GM19452 (cell line): ENCODE results near the gene TAS2R60.

Experiments used
- ATAC-seq: cut with Tn5 transposase; IDR thresholded peaks from one replicate; pipeline ENCODE4 v1.9.1; 2021; ENCODE audit not compliant: unreplicated experiment

The TAS2R60 gene

DNA sequence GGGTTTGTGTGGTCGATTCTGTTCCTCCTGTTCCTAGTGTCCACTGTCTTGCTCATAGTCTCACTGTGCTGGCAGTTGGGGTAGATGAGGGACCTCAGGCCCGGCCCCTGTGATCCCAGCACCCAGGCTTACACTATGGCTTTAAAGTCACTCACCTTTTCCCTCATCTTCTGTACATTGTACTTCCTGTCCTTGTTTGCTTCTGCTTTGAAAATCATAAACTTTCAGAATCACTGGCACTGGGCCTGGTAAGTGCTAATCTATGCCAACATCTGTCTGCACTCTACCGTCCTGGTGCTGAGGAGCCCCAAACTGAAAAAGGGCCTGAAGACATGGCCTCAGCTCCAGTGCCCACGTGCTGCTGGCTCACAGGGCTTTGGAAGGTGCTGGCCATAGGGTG, 5.7 kb upstream of the TAS2R60 start:
- peak; percentile 40 for ATAC-seq

DNA sequence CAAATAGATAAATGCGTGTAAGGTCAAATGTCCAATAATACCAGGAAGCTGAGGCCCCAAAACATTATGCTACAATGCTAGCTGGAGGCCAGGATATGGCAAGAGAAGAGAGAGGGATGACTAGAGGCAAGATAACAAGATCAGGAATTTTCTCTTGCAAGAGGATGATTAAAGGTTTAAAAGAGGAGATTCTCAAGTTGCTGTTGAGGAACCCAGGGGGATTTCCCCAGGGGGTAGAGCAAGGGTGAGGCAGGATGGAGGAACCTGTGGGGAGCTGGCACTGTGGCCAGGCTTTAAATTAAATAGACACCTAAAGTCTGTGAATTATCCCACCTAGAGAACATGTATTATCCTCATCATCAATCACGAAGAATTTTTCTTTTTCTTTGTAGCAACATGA, 3.4 kb upstream of the TAS2R60 start:
- ATAC-seq: no peak

DNA sequence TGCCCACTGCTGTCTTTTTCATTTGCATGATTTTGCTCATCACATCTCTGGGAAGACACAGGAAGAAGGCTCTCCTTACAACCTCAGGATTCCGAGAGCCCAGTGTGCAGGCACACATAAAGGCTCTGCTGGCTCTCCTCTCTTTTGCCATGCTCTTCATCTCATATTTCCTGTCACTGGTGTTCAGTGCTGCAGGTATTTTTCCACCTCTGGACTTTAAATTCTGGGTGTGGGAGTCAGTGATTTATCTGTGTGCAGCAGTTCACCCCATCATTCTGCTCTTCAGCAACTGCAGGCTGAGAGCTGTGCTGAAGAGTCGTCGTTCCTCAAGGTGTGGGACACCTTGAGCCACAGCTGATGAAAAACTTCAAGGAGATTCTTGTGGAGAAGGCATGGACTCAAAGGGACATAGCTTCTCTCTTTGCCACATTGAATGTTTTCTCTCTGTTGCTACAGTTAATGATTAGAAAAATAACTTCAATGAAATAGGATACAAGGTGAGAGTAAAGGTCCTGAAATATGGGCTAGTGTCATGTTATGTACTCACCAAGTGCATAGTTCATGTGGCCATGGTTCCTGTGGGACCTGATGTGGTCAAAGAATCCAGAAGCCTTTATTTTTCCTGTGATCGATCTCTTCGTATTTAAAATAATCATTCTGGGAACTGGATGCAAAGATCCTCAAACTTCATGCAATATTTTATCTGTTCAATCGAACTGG, 970 bp downstream of the TAS2R60 start:
- ATAC-seq: no peak

- ATAC-seq: no peak
These were observed 1.5 kb downstream of the TAS2R60 start for GRCh38 chr7:143444785-143445184.

- no peak for ATAC-seq
These were observed 4.2 kb downstream of the TAS2R60 start for GRCh38 chr7:143447466-143447865.

DNA sequence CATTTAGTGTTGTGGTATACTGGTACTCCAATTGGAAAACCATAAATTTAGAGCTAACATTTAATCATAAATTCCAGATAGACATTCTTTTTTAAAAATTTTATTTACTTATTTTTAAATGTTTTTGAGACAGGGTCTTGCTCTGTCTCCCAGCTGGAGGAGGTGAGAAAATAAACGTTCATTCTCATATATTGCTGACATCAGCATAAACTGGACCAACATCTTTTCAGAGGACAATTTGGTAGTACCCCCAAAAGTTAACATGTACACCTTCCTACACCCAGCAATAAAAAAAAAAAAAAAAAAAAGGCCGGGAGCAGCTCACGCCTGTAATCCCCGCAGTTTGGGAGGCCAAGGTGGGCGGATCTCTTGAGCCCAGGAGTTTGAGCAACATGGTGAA, 5.2 kb downstream of the TAS2R60 start:
- ATAC-seq: no peak

DNA sequence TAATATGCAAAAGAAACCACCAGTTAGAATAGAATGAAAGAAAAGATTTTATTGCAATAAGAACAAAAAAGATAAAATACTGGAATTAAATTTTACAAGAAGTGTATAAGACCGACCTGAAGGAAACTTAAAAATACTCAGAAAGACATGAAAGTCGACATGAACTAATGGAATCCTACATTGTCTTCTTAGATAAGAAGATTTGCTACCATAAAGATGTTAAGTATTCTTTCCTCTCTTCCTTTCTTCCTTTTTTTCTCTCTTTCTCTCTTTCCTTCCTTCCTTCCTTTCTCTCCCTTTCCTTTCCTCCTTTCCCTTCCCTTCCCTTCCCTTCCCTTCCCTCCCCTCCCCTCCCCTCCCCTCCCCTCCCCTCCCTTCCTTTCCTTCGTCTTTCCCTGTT, 6.5 kb downstream of the TAS2R60 start:
- no peak for ATAC-seq

DNA sequence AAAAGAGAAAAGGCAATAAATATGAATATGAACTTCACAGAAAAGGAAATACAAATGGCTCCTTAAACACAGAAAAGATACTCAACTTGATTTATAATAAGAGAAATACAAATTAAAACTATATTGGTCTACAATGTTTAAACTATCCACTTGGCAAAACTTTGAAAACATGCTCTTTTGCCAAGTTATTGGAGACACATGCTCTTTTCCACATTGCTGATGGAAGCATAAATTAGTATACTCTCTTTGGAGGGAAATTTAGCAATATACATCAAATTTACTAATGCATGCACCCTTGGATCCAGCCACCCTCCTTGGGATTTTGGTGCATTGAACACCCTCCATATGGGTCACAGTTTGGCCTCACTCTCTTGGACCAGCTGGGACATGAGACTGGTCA, 7.9 kb downstream of the TAS2R60 start:
- no peak for ATAC-seq

GRCh38 chr7:143451746-143452145, 8.5 kb downstream of the TAS2R60 start:
- no peak for ATAC-seq

DNA sequence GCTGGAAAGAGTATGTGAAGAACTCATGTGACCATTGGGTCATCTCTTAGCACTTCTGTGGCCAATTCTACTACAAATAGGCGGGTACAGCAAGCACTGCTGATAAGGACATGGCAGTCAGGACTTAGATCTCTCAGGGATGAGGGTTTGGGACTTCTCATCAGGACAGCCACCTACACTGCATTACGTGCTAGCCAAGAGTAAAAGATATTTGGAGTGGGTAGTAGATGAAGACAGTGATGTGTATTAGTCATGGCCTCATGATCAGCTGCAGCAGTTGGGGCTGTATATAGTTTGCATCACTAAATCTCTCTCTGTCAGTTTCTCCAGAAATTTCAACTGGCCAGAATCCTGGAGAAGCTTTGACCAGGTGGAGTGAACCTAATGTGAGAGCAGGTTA, 9.2 kb downstream of the TAS2R60 start:
- no peak for ATAC-seq

DNA sequence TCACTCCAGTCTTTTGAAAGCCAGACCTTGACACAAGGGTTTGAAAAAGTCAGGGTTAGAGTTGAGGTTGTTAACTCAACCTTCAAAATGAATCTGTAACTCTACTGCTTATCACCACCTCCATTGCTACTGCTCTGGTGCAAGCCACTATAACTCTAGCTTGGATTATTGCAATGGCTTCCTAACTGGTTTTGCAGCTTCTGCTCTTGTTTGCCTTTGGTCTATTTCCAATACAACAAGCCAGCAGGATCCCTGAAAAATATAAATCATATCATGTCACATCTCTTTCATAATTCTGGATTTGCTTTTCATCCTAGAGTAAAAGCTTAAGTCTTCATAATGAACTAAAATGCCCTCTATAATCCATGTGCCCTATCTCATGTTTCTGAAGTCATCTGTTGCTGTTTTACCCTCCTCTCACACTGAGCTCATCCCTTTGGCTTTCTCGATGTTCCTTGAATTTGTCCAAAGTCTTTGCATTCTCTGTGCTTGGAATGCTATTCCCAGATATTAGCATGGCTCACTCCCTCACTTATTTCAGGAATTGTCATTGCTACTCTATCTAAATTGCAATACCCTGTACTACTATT, 10.9 kb downstream of the TAS2R60 start:
- no peak for ATAC-seq

GRCh38 chr7:143455491-143455890, 12.2 kb downstream of the TAS2R60 start:
- no peak for ATAC-seq

GRCh38 chr7:143455942-143456341, 12.7 kb downstream of the TAS2R60 start:
- ATAC-seq: no peak

GRCh38 chr7:143456992-143457793, 13.9 kb downstream of the TAS2R60 start:
- no peak for ATAC-seq

DNA sequence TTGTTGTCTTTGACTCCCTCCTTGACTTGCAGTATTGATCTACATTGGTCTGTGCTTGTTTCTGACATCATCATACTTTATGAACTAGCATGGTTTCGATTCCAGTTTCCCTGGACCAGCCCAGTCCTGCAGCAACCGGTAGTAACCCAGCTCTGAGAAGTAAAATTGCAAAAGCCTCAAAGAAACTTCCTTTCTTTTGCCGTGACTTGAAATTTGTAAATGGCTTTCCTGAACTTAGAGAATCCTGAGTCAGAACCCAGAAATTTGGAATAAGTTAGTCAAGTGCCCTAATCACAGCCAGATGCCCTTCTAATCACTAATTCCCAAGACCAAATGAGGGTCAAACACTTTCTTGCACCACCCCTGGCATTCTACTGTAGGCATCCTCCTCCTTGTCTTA, 15.0 kb downstream of the TAS2R60 start:
- ATAC-seq: no peak

- ATAC-seq: no peak
These were observed 15.4 kb downstream of the TAS2R60 start for GRCh38 chr7:143458681-143459080.

DNA sequence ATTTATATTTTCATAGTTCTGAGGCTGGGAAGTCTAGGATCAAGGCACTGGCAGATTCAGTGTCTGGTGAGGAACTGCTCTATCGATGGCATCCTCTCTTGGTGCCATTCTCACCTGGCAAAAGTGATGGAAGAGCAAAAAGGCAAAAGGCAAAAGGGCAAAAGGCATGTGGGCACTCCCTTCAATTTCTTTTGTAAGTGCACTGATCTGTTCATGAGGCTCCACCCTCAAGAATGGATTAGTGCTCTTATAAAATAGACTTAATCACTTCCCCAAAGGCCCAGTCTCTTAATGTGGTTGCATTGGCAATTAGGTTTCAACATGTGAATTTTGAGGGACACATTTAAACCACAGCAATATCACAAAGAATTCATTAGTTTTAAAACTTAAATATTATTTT, 16.1 kb downstream of the TAS2R60 start:
- ATAC-seq: no peak

DNA sequence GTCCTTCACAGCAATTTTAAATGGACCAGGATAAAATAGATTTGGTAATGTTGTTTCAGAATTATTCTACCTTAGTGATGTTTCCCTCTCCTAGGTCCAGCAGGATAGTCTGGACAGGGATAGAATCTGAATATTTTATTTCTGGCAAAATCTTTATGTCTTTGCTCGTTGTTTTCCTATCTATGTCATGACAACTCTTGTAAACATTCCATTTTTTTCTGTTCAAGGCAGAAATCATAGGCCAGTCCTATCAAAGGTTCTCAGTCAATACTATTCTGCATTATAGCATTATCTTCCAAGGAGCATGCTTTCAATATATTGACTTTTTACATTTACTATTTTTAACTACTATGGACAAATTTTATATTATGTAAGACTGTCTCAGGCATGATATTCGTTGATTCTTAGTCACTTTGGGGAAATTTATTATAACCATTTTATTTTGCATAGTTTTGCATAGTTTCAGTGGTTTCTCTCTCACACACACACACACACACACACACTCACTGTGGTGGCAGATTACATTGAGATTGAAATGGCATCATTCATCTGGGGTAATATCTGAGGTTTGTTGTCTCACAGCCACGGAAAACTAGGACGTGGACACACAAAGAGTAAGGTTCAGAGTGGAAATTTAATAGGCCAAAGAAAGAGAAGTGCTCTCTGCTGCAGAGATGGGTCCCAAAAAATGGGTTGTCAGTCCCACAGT, 17.2 kb downstream of the TAS2R60 start:
- ATAC-seq: no peak

DNA sequence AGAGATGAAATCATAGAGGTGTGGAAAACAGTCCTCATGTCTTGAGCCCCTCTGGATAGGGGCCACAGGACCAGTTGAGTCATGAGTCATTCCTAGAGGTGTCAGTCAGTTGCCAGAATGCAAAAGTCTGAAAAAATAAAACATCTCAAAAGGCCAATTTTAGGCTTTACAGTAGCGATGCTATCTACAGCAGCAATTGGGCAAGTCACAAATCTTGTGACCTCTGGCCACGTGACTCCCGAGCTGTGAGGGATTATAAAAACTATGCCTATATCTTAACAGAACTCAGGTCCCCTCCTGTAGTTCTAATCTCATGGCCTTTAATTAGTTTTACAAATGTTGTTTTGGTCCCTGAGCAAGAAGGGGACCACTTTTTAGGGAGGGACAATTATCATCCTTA, 18.8 kb downstream of the TAS2R60 start:
- no peak for ATAC-seq

GRCh38 chr7:143463556-143463955, 20.3 kb downstream of the TAS2R60 start:
- no peak for ATAC-seq

DNA sequence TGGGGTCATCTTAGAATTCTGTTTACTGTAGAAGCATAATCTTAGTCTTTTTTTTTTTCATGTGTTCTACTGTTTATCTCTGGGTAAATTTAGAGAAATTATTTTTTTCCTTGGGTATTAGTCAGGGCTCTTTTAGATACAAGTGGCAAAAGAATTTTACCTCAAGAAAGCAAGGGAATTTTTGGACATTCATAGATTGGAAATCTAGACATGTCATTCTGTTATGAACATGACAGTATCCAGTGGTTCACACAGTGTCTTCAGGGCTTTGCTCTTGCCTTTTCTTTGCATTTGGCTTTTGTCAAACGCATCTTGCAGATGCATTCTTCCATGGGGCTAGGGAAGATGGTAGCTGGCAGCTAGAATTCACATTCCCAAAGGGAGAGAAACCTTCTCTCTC, 20.7 kb downstream of the TAS2R60 start:
- no peak for ATAC-seq

DNA sequence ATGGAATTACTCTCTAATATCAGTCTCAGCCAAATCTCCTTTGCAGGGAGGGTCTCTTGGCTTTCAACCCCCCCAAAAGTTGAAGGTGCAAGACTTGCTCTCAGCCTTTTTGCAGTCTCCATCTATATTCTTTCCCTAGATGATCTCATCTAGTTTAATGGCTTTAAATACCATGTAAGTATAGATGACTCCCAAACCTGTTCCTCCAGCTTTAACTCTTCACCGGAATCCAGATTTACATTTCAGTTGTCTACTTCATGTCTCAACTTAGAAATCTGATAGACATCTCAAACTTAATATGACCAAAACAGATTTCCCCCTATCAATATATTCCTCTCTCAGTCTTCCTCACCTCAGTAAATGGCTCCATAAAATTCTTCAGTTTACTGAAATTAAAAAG, 24.5 kb downstream of the TAS2R60 start:
- no peak for ATAC-seq
